Endothelial cell of umbilical vein (primary cell): ENCODE data around the gene MRGPRF. TPM values are rescaled to one million over a fixed set of nuclear protein-coding genes. Genes with fewer than 3 reads are reported as not detected.

Source experiments
- BruUV-seq: library from RNA; stranded (reverse); fragments of 400-500 nt; replicated peaks from 2 replicates; lab custom pipeline; 2021; lab: Mats Ljungman, UMichigan
- CTCF ChIA-PET: fragments of 300-600, 350-600 bp; sonication (Branson Sonifier 250); formaldehyde crosslinking; loops from one replicate; lab custom pipeline; 2021; ENCODE audit warnings: antibody characterized with exemption, inconsistent platforms; lab: Charles Lee
- POLR2A ChIA-PET: fragments of 300-600, 350-600 bp; sonication (Branson Sonifier 250); formaldehyde crosslinking; loops from one replicate; lab custom pipeline; 2021; ENCODE audit warnings: antibody characterized with exemption, inconsistent platforms; lab: Charles Lee
- DNase-seq: peaks from one replicate; pipeline ENCODE4 v3.0.0-alpha.2; 2011; ENCODE audit warnings: low read depth, low spot score
- FAIRE-seq: peaks from 2 replicates; lab custom pipeline; 2011; peaks lifted over from hg19 to GRCh38; lab: Jason Lieb, UNC
- H2AFZ ChIP-seq: 2 replicates; pipeline ENCODE4 v1.6.0; 2012; ENCODE audit warnings: low read depth, low read length, control low read depth, inconsistent platforms
- H3K27ac ChIP-seq: 2 replicates; pipeline ENCODE4 v1.5.1; 2011; ENCODE audit warnings: low read depth, mild to moderate bottlenecking, control low read depth, low read length, moderate library complexity; ENCODE audit not compliant: insufficient read depth
- H3K27me3 ChIP-seq, 2 experiments: 2 replicates each; pipeline versions ENCODE4 v1.6.0 to v1.6.1; 2011; ENCODE audit warnings: low read length in 2 of 2, mixed read lengths in 1 of 2; ENCODE audit not compliant: control insufficient read depth in 2 of 2, insufficient read depth in 2 of 2
- H3K36me3 ChIP-seq, 2 experiments: 2 replicates in 1 of 2; 3 replicates in 1 of 2; pipeline ENCODE4 v1.5.1; 2011; ENCODE audit warnings: low read length in 2 of 2, mild to moderate bottlenecking in 1 of 2, moderate library complexity in 1 of 2; ENCODE audit not compliant: control insufficient read depth in 2 of 2, insufficient read depth in 2 of 2; ENCODE audit errors: extremely low read depth in 1 of 2
- H3K4me1 ChIP-seq: 3 replicates; pipeline ENCODE4 v1.5.1; 2011; ENCODE audit warnings: mild to moderate bottlenecking, low read length; ENCODE audit not compliant: control insufficient read depth, insufficient read depth; ENCODE audit errors: extremely low read depth
- H3K4me2 ChIP-seq: 2 replicates; pipeline ENCODE4 v1.6.1; 2011; ENCODE audit warnings: low read length, control low read depth, mixed read lengths; ENCODE audit not compliant: insufficient read depth
- H3K4me3 ChIP-seq, 3 experiments: fragments of 200-600 bp in 1 of 3; sonication (generic), shearing (Covaris generic) in 1 of 3; replicated peaks in 1 of 3; 2 replicates each; pipeline ENCODE4 v1.5.1; 2011 to 2016; ENCODE audit warnings: control low read depth in 3 of 3, low read length in 3 of 3, mild to moderate bottlenecking in 2 of 3, inconsistent platforms in 1 of 3, low read depth in 1 of 3, moderate library complexity in 1 of 3; ENCODE audit not compliant: insufficient read depth in 1 of 3
- H3K79me2 ChIP-seq: 2 replicates; pipeline ENCODE4 v1.6.0; 2012; ENCODE audit warnings: low read length, inconsistent platforms; ENCODE audit not compliant: control insufficient read depth, insufficient read depth
- H3K9ac ChIP-seq: replicated peaks from 2 replicates; pipeline ENCODE3; 2011; ENCODE audit warnings: low read length, control low read depth; ENCODE audit not compliant: insufficient read depth; ENCODE audit errors: extremely low read depth
- H3K9me1 ChIP-seq: replicated peaks from 3 replicates; pipeline ENCODE4 v1.6.0; 2011; ENCODE audit warnings: mild to moderate bottlenecking, low read length; ENCODE audit not compliant: control insufficient read depth, insufficient read depth; ENCODE audit errors: extremely low read depth
- H3K9me3 ChIP-seq: replicated peaks from 2 replicates; pipeline ENCODE4 v1.5.1; 2012; ENCODE audit warnings: low read length, inconsistent platforms; ENCODE audit not compliant: control insufficient read depth, insufficient read depth
- H4K20me1 ChIP-seq: replicated peaks from 2 replicates; pipeline ENCODE3; 2011; ENCODE audit warnings: mild to moderate bottlenecking, low read length; ENCODE audit not compliant: control insufficient read depth, insufficient read depth; ENCODE audit errors: extremely low read depth
- EZH2 ChIP-seq: IDR thresholded peaks from 2 replicates; pipeline ENCODE4 v1.6.1; 2012; ENCODE audit warnings: borderline replicate concordance, low read depth, mild to moderate bottlenecking, moderate library complexity, low read length, inconsistent platforms; ENCODE audit not compliant: severe bottlenecking
- FOS ChIP-seq: IDR thresholded peaks from 2 replicates; pipeline ENCODE4 v1.6.1; 2011; ENCODE audit warnings: mild to moderate bottlenecking, low read length, moderate library complexity, borderline replicate concordance; ENCODE audit not compliant: insufficient read depth
- GATA2 ChIP-seq: IDR thresholded peaks from 2 replicates; pipeline ENCODE4 v1.7.0; 2011; ENCODE audit warnings: low read depth, mild to moderate bottlenecking, moderate library complexity, mixed read lengths, low read length; ENCODE audit not compliant: insufficient read length, insufficient read depth
- JUN ChIP-seq: IDR thresholded peaks from 2 replicates; pipeline ENCODE4 v1.6.1; 2011; ENCODE audit warnings: borderline replicate concordance, low read depth; ENCODE audit not compliant: insufficient read length, insufficient read depth
- MAX ChIP-seq: IDR thresholded peaks from 2 replicates; pipeline ENCODE4 v1.6.1; 2011; ENCODE audit not compliant: insufficient read depth, insufficient read length
- MYC ChIP-seq: IDR thresholded peaks from one replicate; pipeline ENCODE4 v1.6.1; 2011; ENCODE audit warnings: mild to moderate bottlenecking, low read depth, low read length
- POLR2A ChIP-seq: IDR thresholded peaks from 2 replicates; pipeline ENCODE4 v1.6.1; 2012; ENCODE audit warnings: low read depth, mild to moderate bottlenecking, control low read depth, low read length
- POLR2AphosphoS5 ChIP-seq: IDR thresholded peaks from 2 replicates; pipeline ENCODE4 v1.6.1; 2012; ENCODE audit warnings: low read depth, mild to moderate bottlenecking, control low read depth, low read length, moderate library complexity; ENCODE audit not compliant: insufficient read depth
- dilution Hi-C: fragments of 300-500 bp; cut with MboI; formaldehyde crosslinking; loops from one replicate; pipeline ENCODE4 v1.15.0; 2019; ENCODE audit warnings: low sequenced_read_pairs; ENCODE audit not compliant: extremely low pct_ligation_motif_present
- intact Hi-C: fragments of 100-400 bp; cut with micrococcal nuclease; formaldehyde crosslinking; loops from one replicate; pipeline ENCODE4 v1.10.0; 2022
- polyA plus RNA-seq, 4 experiments: library from polyadenylated mRNA; depleted of rRNA in 3 of 4; stranded (reverse) in 3 of 4; unstranded in 1 of 4; fragments of >200 nt; gene quantifications; 2 replicates each; pipeline versions ENCODE4 v1.2.1 to v1.2.3, GENCODE V29; 2011 to 2012; ENCODE audit warnings: missing spikeins in 1 of 4
- total RNA-seq: library from RNA; stranded (reverse); gene quantifications from 2 replicates; pipeline ENCODE4 v1.2.3, GENCODE V29; 2021
- TF ChIP-seq, protein P1 (sequence below), 2 donors: IDR thresholded peaks; 1 replicate in 1 of 2; 2 replicates in 1 of 2; pipeline ENCODE4 v1.5.1; 2011; ENCODE audit warnings: low read length in 2 of 2, mild to moderate bottlenecking in 2 of 2, moderate library complexity in 2 of 2, control low read depth in 1 of 2, inconsistent platforms in 1 of 2, low read depth in 1 of 2; ENCODE audit not compliant: insufficient read depth in 1 of 2; ENCODE audit errors: extremely low read depth in 1 of 2

Gene MRGPRF
- total and polyA plus RNA-seq, 2 donors (not counting 3 experiments of a cell fraction or from before 2014, with no cell fraction given): not detected

- H3K36me3 ChIP-seq: no peaks in the 10 kb centered on the region
- DNase-seq: no peak
- no peak overlapping the region for H2AFZ ChIP-seq
- H3K9ac ChIP-seq: no peak overlapping the region
- no peaks in the 10 kb centered on the region for H3K9me3 ChIP-seq
- no peak overlapping the region for H3K4me2 ChIP-seq
- no peak for FAIRE-seq
- no peaks in the 10 kb centered on the region for H3K9me1 ChIP-seq
- ChIA-PET CTCF (interaction anchor here (1.2 kb wide), 1 partner anchor 42 kb away, joined by 4 read pairs; no protein-coding TSS in a partner anchor), POLR2A (no interaction called here)
- dilution Hi-C loops: no loop called here
- intact Hi-C loops: no loop called here
- TF ChIP-seq POLR2A (no peak), MAX (no peak), POLR2AphosphoS5 (no peak), MYC (no peak), FOS (no peak), JUN (no peak), GATA2 (no peak), EZH2 (no peak)
- TF ChIP-seq, protein P1, sequence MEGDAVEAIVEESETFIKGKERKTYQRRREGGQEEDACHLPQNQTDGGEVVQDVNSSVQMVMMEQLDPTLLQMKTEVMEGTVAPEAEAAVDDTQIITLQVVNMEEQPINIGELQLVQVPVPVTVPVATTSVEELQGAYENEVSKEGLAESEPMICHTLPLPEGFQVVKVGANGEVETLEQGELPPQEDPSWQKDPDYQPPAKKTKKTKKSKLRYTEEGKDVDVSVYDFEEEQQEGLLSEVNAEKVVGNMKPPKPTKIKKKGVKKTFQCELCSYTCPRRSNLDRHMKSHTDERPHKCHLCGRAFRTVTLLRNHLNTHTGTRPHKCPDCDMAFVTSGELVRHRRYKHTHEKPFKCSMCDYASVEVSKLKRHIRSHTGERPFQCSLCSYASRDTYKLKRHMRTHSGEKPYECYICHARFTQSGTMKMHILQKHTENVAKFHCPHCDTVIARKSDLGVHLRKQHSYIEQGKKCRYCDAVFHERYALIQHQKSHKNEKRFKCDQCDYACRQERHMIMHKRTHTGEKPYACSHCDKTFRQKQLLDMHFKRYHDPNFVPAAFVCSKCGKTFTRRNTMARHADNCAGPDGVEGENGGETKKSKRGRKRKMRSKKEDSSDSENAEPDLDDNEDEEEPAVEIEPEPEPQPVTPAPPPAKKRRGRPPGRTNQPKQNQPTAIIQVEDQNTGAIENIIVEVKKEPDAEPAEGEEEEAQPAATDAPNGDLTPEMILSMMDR (IDR thresholded peaks at IDR 0.05; ENCODE audit: extremely low read depth in 1 of 2, insufficient read depth in 1 of 2, low read depth in 1 of 2, low read length in 2 of 2): no peak
- H4K20me1 ChIP-seq: no peaks in the 10 kb centered on the region
- no peak overlapping the region for H3K4me3 ChIP-seq
- H3K27me3 ChIP-seq: no peaks in the 10 kb centered on the region
- no peaks in the 10 kb centered on the region for H3K79me2 ChIP-seq
- H3K4me1 ChIP-seq: peaks cover 4% of the 10 kb centered on the region
- H3K27ac ChIP-seq: no peak overlapping the region
- BruUV-seq: no TSS peak
Measured at GRCh38 chr11:69002110-69002569, 10.9 kb downstream of the MRGPRF start.
